Astrocyte of the spinal cord (primary cell): ENCODE measurements around the gene ARHGAP5.

Source experiments
- DNase-seq: peaks from one replicate; pipeline ENCODE4 v3.0.0; 2011; ENCODE audit warnings: low read depth, low spot score
- H3K4me3 ChIP-seq: 2 replicates; pipeline ENCODE4 v1.5.1; 2011; ENCODE audit warnings: low read depth, mild to moderate bottlenecking, low read length, moderate library complexity
- in situ Hi-C: cut with HindIII; loops from 2 replicates; pipeline ENCODE4 v1.10.0; 2017; ENCODE audit warnings: low sequenced_read_pairs
- TF ChIP-seq, protein P1 (sequence below): IDR thresholded peaks from 2 replicates; pipeline ENCODE4 v1.5.1; 2012; ENCODE audit warnings: low read depth, mild to moderate bottlenecking, low read length, inconsistent platforms

ARHGAP5 gene

DNA sequence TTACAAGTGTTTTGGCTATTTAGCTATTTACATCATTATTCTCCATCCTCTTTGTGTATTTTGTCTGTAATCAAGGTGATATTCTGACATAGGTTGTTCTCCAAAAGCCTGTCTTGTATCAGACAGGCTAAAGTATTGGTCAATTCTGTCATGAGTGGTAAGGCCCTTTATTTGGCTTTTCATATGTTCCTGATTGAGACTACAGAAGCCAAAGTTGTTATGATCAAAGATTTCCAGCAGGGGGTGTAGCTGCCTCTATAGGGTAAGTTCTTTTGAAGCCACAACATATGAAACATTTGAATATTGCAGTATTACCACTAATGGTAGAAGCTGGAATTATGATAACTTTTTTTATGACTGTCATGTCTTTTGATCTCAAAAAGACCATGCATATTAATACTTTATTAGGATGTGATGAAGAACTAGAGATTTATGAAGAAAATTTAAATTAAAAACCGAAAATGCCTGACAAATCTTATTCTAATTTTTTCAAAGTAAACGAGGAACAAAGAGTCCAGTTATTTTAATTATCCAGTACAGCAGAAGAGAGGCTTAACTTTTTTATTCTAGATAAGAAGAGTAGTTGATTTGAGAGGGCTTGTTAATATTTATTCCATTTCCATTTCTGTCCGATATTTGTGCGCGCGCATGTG lies 3.4 kb upstream of the ARHGAP5 start:
- no peak overlapping the region for H3K4me3 ChIP-seq
- TF ChIP-seq, protein P1, sequence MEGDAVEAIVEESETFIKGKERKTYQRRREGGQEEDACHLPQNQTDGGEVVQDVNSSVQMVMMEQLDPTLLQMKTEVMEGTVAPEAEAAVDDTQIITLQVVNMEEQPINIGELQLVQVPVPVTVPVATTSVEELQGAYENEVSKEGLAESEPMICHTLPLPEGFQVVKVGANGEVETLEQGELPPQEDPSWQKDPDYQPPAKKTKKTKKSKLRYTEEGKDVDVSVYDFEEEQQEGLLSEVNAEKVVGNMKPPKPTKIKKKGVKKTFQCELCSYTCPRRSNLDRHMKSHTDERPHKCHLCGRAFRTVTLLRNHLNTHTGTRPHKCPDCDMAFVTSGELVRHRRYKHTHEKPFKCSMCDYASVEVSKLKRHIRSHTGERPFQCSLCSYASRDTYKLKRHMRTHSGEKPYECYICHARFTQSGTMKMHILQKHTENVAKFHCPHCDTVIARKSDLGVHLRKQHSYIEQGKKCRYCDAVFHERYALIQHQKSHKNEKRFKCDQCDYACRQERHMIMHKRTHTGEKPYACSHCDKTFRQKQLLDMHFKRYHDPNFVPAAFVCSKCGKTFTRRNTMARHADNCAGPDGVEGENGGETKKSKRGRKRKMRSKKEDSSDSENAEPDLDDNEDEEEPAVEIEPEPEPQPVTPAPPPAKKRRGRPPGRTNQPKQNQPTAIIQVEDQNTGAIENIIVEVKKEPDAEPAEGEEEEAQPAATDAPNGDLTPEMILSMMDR: peak; percentile 65
- peak; percentile 89 for DNase-seq
- in situ Hi-C loops: no loop called here

DNA sequence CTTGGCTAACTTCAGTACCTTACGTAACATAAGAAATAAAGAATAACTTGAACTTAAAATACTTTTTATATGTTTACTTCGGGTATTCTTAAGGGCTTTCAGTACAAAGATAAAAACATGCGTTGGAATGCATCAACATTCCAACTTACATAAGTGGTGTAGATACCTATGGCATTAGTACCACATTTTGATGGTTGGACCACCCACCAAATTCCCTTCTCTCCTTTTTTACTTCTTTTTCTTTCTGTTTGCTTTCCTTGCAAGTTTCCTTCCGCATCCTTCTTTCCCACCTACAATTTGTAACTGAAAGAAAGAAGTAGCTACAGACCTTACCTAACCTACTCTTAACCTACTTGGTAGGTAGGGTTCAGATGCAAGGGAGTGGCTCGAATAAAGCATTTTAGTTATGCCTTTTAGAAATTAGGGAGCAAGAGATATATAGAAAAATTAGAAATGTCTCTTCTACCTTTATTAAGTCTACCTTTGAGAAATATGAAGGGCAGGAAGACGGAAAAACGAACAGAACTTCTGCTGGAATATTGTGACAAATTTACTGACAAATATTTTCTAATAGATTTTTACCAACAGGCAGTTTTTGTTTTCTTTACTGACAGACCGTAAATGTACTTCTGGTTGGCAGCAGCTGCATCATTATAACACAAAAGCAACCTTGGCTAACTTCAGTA lies 2.1 kb upstream of the ARHGAP5 start:
- no peak for DNase-seq
- in situ Hi-C loops: no loop called here

DNA sequence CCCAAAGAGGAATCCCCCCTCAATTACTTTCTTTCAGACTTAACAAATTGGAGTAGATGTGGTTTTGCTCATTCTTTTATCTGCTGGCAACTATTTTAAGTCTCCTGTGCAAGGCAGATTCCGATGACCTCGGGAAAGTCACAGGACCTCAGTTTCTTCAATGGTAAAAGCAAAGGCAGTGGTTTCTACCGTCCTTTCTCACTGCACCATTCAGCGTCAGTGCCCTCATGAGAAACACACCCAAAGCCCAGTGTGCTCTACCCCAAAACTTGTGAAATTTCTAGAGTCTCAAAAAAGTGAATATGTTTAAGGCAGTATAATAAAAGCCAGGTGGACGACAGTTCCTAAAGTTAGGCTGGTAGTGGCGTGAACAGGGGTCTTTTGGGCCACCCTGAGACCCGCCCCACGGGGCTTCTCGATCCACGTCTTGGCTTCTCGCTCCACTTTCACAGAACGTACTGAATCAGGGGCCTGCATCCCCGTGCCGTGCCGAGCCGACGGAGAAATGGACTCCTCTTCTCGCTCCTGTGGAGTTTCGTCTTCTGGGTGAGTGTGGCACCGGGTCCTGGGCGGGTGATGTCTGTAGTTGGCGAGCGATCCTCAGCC lies 1.3 kb upstream of the ARHGAP5 start:
- peak overlapping the region; percentile 66 for H3K4me3 ChIP-seq
- TF ChIP-seq, protein P1: no peak
- DNase-seq: no peak
- in situ Hi-C loops: no loop called here

More for the DNA sequence above, 2.1 kb upstream of the ARHGAP5 start:
- peak overlapping the region; percentile 66 for H3K4me3 ChIP-seq
- TF ChIP-seq, protein P1: no peak

DNA sequence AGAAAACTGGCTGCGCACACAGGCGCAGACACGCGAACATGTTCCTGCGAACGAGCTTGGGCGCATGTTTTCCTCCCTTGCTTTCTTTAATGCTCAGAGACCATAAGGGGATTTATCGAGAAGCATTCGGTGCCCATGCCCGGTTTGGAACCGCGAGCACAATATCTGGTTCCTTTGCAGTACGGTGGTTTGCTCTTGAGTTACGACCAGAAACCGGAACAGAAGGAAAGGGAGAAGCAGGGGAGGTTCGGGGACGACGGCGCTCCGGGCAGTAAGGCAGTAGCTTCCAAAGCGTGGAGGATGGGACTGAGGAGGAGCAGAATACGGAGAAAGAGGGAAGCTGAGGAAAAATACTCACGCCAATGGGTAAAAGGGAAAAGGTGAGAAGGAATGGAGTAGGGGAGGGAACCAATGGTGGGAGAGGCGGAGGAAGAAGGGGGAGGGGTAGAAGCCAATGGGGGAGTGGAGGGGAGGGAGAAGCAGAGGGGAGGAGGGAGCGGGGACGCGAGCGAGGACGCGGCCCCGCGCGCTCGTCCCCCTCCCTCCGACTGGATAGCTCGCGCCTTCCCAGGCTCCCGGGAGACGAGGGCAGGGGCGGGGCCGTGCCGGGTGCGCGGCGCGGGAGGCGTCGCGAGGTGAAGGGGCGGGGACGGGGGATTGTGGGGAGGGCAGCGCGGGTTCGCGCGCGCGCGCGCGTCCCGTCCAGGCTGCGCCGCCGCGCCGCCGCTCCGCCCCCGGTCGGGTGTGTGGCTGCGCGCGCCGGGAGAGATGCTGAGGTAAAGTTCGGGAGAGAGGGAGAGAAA lies 625 bp upstream of the ARHGAP5 start:
- TF ChIP-seq, protein P1: no peak
- H3K4me3 ChIP-seq: peak overlapping the region; percentile 96
- in situ Hi-C loops: no loop called here
- DNase-seq: peak; percentile 98

DNA sequence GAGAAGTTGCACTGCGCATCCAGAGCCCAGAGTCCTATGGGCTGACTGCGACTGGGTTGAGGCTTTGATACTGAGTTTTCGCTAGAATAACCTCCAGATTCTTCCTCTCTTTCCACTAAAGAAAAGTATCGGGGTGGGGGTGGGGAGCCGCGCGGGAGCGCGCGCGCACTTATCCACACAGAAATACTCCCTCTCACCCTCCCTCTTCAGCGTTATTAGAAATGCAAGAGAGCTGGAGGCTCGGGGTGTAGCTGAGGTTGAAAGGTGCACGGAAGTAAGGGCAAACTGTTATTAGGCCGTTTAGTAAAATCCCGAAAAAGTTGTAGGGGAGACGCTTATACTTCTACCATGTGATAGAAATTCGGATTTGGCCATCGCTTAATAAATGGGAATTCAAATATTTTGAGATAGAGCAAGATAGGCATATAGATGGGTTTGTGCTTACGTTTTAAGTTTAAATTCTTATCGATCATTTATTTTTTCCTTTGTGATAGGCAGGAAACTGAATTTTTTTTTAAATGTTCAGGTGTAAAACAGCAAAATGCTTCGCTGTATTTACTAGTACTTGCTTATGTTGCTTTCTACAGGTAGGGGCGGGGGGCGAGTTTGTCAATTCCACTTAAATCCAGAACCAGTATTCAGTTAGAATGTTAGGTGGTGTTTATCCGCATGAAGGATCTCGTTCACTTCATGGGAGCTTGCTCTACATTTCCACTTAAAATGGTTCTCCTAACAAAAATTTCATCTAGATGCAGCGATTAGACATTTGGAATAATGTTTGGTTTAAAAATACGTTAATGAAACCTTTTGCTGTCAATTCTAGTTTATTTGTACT lies 1.1 kb downstream of the ARHGAP5 start:
- in situ Hi-C loops: no loop called here
- peak overlapping the region; percentile 96 for H3K4me3 ChIP-seq
- TF ChIP-seq, protein P1: no peak
- peak; percentile 50 for DNase-seq
